ENCODE results near the gene SERF1A. TPM values are rescaled to one million over a fixed set of nuclear protein-coding genes. Genes with fewer than 3 reads are reported as not detected.
"Not testable (repeated sequence)": the region's sequence is repeated elsewhere in the genome, so short reads cannot be mapped to it uniquely, and the experiment has no call there.

SERF1A gene
- total RNA-seq (2014; rRNA removed; shearing (Covaris generic)), result 11.5 and 15.6 TPM in 2 replicates

- DNase-seq (ENCODE audit: low read depth), result not testable (repeated sequence)
Observed at GRCh38 chr5:70900533-70901271, at the start of gene SERF1A. SERF1A (plus strand) TSS chr5:70900669; CDS start chr5:70900870, 201 bp downstream.

- DNase-seq (ENCODE audit: low read depth), result not testable (repeated sequence)
Observed at GRCh38 chr5:70866778-70867177, 33.7 kb upstream of the SERF1A start.

GRCh38 chr5:70870626-70871025 lies 29.8 kb upstream of the SERF1A start:
- not testable (repeated sequence) for DNase-seq (ENCODE audit: low read depth)

GRCh38 chr5:70896076-70896475 lies 4.4 kb upstream of the SERF1A start:
- not testable (repeated sequence) for DNase-seq (ENCODE audit: low read depth)

- DNase-seq (ENCODE audit: low read depth), result not testable (repeated sequence)
Observed at GRCh38 chr5:70901272-70901571, 753 bp downstream of the SERF1A start.

- DNase-seq (ENCODE audit: low read depth), result not testable (repeated sequence)
Observed at GRCh38 chr5:70906624-70907023, 6.2 kb downstream of the SERF1A start.

- not testable (repeated sequence) for DNase-seq (ENCODE audit: low read depth)
Observed at GRCh38 chr5:70916829-70917228, 16.4 kb downstream of the SERF1A start.

GRCh38 chr5:70925211-70925562 lies 24.7 kb downstream of the SERF1A start:
- DNase-seq (ENCODE audit: low read depth), result not testable (repeated sequence)

- not testable (repeated sequence) for DNase-seq (ENCODE audit: low read depth)
Observed at GRCh38 chr5:70931709-70932368, 31.4 kb downstream of the SERF1A start.

GRCh38 chr5:70932560-70932959 lies 32.1 kb downstream of the SERF1A start:
- not testable (repeated sequence) for DNase-seq (ENCODE audit: low read depth)

- DNase-seq (ENCODE audit: low read depth), result not testable (repeated sequence)
Observed at GRCh38 chr5:70953068-70953467, 52.6 kb downstream of the SERF1A start.

Other genes with a start within 250 kb of the SERF1A start
- 29.5 and 42.7 TPM in 2 replicates for gene SMN1, start 24.4 kb downstream of the SERF1A start, total RNA-seq (2014; rRNA removed; shearing (Covaris generic))
- gene NAIP, start 124.7 kb downstream of the SERF1A start, total RNA-seq (2014; rRNA removed; shearing (Covaris generic)), result 0.72 and 0.78 TPM in 2 replicates
- 21.3 and 21.9 TPM in 2 replicates for gene GTF2H2, start 167.0 kb downstream of the SERF1A start, total RNA-seq (2014; rRNA removed; shearing (Covaris generic))